Cardiac muscle cell (in vitro differentiated cells and primary cell): Measurements from ENCODE around the gene CRHR1. TPM values are rescaled to one million over a fixed set of nuclear protein-coding genes. Genes with fewer than 3 reads are reported as not detected.

Experiments
- DNase-seq, 2 donors: peaks; one replicate each; pipeline versions ENCODE4 v3.0.0 to v3.0.0-alpha.2; 2010 to 2017; ENCODE audit warnings: low read depth in 1 of 2, low spot score in 1 of 2
- H3K27ac ChIP-seq: fragments of 200-600 bp; sonication (generic); 2 replicates; pipeline ENCODE4 v1.5.1; 2016
- H3K27me3 ChIP-seq: fragments of 200-600 bp; sonication (generic); 2 replicates; pipeline ENCODE4 v1.6.0; 2016; ENCODE audit warnings: control low read depth
- H3K36me3 ChIP-seq: fragments of 200-600 bp; sonication (generic); 2 replicates; pipeline ENCODE4 v1.5.1; 2016; ENCODE audit warnings: control low read depth
- H3K4me1 ChIP-seq: fragments of 200-600 bp; sonication (generic); 2 replicates; pipeline ENCODE4 v1.8.1; 2017; ENCODE audit warnings: low read depth, mild to moderate bottlenecking, mixed run types
- H3K4me3 ChIP-seq: fragments of 200-600 bp; sonication (generic); 2 replicates; pipeline ENCODE4 v1.5.1; 2016; ENCODE audit warnings: mild to moderate bottlenecking
- H3K9me3 ChIP-seq: fragments of 200-600 bp; sonication (generic); 2 replicates; pipeline ENCODE4 v1.5.1; 2017; ENCODE audit warnings: low read depth, mild to moderate bottlenecking, control low read depth
- polyA plus RNA-seq: library from polyadenylated mRNA; unstranded; fragments of >200 nt; fragmentation: Nextera tagmentation; extraction: Ambion mirVana; gene quantifications from 2 replicates; pipeline ENCODE4 v1.2.1, GENCODE V29; 2016
- total RNA-seq: library from RNA; depleted of rRNA; stranded (reverse); fragments of >200 nt; gene quantifications from 2 replicates; pipeline ENCODE4 v1.2.3, GENCODE V29; 2016
- TF ChIP-seq, protein P1 (sequence below): IDR thresholded peaks from 2 replicates; pipeline ENCODE4 v1.5.1; 2012; ENCODE audit warnings: low read depth, mild to moderate bottlenecking, low read length

The CRHR1 gene
- total and polyA plus RNA-seq, 2 experiments from 2014 or later: 0.86 TPM; not detected in 1

DNA sequence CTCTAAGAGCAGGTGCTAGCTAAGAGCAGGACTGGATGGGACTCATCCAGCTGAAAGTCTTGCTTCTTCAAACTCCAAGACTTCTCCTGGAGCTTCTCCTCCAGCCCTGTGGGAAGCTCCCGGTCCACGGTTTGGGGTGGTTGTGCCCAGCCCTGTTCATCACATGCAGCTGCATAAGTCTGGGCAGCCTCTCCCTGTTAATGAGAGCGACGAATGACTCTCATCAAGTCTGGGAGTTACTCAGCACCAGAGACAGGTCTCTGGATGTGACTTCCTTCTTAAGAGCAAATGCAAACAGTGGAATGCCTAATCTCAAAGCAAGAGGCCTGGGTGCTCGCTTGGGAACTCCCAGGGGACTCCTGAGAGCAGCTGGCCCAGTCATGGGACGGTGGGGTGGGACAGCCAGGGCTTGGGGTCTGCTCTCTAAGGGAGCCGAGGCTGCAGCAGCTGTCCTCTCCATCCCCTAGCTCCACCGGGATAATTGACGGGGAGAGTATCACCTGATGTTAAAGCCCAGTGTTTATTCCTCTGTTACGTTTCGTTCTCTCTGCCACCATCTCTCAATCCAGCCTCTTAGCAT is 35.3 kb upstream of the CRHR1 start:
- H3K27me3 ChIP-seq: peaks cover 28% of the 10 kb centered on the region
- no peaks in the 10 kb centered on the region for H3K36me3 ChIP-seq
- H3K4me3 ChIP-seq: no peak overlapping the region
- TF ChIP-seq, protein P1, sequence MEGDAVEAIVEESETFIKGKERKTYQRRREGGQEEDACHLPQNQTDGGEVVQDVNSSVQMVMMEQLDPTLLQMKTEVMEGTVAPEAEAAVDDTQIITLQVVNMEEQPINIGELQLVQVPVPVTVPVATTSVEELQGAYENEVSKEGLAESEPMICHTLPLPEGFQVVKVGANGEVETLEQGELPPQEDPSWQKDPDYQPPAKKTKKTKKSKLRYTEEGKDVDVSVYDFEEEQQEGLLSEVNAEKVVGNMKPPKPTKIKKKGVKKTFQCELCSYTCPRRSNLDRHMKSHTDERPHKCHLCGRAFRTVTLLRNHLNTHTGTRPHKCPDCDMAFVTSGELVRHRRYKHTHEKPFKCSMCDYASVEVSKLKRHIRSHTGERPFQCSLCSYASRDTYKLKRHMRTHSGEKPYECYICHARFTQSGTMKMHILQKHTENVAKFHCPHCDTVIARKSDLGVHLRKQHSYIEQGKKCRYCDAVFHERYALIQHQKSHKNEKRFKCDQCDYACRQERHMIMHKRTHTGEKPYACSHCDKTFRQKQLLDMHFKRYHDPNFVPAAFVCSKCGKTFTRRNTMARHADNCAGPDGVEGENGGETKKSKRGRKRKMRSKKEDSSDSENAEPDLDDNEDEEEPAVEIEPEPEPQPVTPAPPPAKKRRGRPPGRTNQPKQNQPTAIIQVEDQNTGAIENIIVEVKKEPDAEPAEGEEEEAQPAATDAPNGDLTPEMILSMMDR: no peak
- no peak overlapping the region for H3K27ac ChIP-seq
- H3K4me1 ChIP-seq: no peaks in the 10 kb centered on the region
- H3K9me3 ChIP-seq: no peaks in the 10 kb centered on the region
- DNase-seq: no peak

DNA sequence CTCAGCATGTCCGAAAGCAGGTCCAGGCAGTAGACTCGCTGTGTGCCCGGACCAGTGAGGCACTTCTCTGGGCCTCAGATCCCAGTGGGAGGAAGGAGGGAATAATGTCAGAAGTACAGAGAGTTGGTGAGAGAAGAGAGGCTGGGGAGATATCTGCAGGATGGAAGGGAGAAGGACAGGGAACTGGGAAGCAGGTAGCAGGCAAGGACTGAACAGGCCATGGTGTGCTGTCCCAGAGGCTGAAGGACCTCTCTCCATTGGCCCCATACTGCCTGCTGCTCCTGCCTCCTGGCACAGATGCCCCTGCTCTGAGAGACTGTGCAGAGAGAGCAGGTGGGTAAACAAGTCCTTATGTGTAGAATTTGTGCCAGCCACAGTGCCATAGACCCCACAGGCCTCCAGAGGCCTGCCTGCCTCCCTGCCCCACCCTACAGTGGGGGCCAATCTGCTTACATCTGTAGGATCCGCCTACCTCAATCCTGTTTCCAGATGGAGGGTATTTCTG is 34.2 kb upstream of the CRHR1 start:
- H3K4me1 ChIP-seq: no peaks in the 10 kb centered on the region
- TF ChIP-seq, protein P1: no peak
- DNase-seq: no peak
- no peaks in the 10 kb centered on the region for H3K36me3 ChIP-seq
- H3K4me3 ChIP-seq: no peak overlapping the region
- H3K9me3 ChIP-seq: no peaks in the 10 kb centered on the region
- no peak overlapping the region for H3K27ac ChIP-seq
- H3K27me3 ChIP-seq: peaks cover 20% of the 10 kb centered on the region

GRCh38 chr17:45750779-45751440 is 33.2 kb upstream of the CRHR1 start:
- no peaks in the 10 kb centered on the region for H3K9me3 ChIP-seq
- TF ChIP-seq, protein P1: no peak
- H3K4me1 ChIP-seq: no peaks in the 10 kb centered on the region
- DNase-seq: no peak
- peaks cover 21% of the 10 kb centered on the region for H3K27me3 ChIP-seq
- H3K36me3 ChIP-seq: no peaks in the 10 kb centered on the region
- no peak overlapping the region for H3K27ac ChIP-seq
- no peak overlapping the region for H3K4me3 ChIP-seq

DNA sequence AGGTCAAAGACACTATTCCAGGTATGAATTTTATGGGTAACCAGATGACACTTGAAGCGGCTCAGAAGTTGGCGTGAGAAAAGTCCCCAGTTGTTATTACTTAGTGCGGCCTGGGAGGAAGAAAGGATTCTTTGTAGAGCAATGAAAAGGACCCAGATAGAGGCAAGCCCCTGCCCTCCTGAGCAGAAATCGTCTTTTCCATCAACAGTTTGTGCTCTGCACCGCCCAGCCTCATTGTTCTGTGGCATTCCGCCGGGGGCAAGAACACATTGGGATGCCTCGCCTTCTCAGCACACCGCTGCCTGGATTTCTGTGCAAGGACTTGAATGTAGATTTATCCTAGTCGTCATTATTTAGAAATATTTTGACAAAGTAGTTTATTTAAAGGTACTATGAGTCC is 32.7 kb upstream of the CRHR1 start:
- Histone ChIP-seq H3K4me1 (no peaks in the 10 kb centered on the region), H3K9me3 (no peaks in the 10 kb centered on the region), H3K36me3 (no peaks in the 10 kb centered on the region), H3K27me3 (peaks cover 17% of the 10 kb centered on the region), H3K27ac (no peak overlapping the region), H3K4me3 (no peak overlapping the region)
- no peak for DNase-seq
- TF ChIP-seq, protein P1: no peak

DNA sequence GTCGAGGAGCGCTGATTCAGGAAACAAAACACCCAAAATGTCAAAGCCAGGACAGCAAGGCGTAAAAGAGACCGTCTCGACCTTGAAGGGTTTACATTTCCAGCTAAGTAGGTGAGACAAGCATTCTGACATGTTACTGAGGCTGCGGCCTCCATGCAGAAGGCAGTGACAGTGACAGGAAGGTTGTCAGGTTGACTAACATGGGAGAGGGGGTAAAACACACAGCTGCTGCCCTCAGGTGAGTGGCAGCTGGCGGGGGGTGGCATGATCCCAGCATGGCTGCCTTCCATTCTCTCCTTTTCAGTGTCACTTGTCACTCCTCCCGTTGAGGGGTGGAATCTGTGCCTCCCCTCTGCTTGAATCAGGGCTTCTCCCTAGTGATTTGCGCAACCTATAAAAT is 31.9 kb upstream of the CRHR1 start:
- no peak overlapping the region for H3K27ac ChIP-seq
- no peak for DNase-seq
- H3K27me3 ChIP-seq: peaks cover 16% of the 10 kb centered on the region
- H3K4me1 ChIP-seq: no peaks in the 10 kb centered on the region
- H3K4me3 ChIP-seq: no peak overlapping the region
- H3K36me3 ChIP-seq: no peaks in the 10 kb centered on the region
- TF ChIP-seq, protein P1: no peak
- H3K9me3 ChIP-seq: no peaks in the 10 kb centered on the region
